Measurements from ENCODE around the gene DOCK10.

DOCK10 gene

GRCh38 chr2:225040142-225040541 lies 2.1 kb downstream of the DOCK10 start:
- Histone ChIP-seq H3K4me1 (ENCODE audit: control insufficient read depth, insufficient read depth, low read length) (no peaks in the 10 kb centered on the region), H3K27ac (ENCODE audit: extremely low read depth, low read depth, low read length) (no peak overlapping the region), H3K4me3 (ENCODE audit: low read depth, low read length) (no peak overlapping the region), H3K36me3 (ENCODE audit: control insufficient read depth in 2 of 2, insufficient read depth in 1 of 2, low read length in 2 of 2) (no peaks in the 10 kb centered on the region), H3K9me3 (ENCODE audit: control insufficient read depth, insufficient read depth, low read depth, low read length) (no peaks in the 10 kb centered on the region)
- ChIA-PET CTCF (no interaction called here), POLR2A (no interaction called here)
- TF ChIP-seq ZNF560 (tag by site-specific recombination; IDR thresholded peaks at IDR 0.05; ENCODE audit: borderline replicate concordance) (no peak), REST (tag by site-specific recombination; IDR thresholded peaks at IDR 0.05) (peak; percentile 63; the same call in 1 of the 2 replicates)

GRCh38 chr2:225038231-225038523 lies 4.1 kb downstream of the DOCK10 start:
- no peak overlapping the region for H3K4me3 ChIP-seq (ENCODE audit: low read depth, low read length)
- TF ChIP-seq ZBTB7A (tag by site-specific recombination; IDR thresholded peaks at IDR 0.05; ENCODE audit: low read depth) = no peak
- H3K4me1 ChIP-seq (ENCODE audit: control insufficient read depth, insufficient read depth, low read length) = no peaks in the 10 kb centered on the region
- no peak overlapping the region for H3K27ac ChIP-seq (ENCODE audit: extremely low read depth, low read depth, low read length)
- ChIA-PET CTCF (no interaction called here), POLR2A (interaction anchor here (0.6 kb wide), 1 partner anchor 37 kb away, joined by 5 read pairs; no protein-coding TSS in a partner anchor)
- no peaks in the 10 kb centered on the region for H3K9me3 ChIP-seq (ENCODE audit: control insufficient read depth, insufficient read depth, low read depth, low read length)
- no peaks in the 10 kb centered on the region for H3K36me3 ChIP-seq (ENCODE audit: control insufficient read depth in 2 of 2, insufficient read depth in 1 of 2, low read length in 2 of 2)

- ChIA-PET CTCF (no interaction called here), POLR2A (interaction anchor here (0.6 kb wide), 1 partner anchor 36 kb away, joined by 5 read pairs; no protein-coding TSS in a partner anchor)
- no peaks in the 10 kb centered on the region for H3K9me3 ChIP-seq (ENCODE audit: control insufficient read depth, insufficient read depth, low read depth, low read length)
- TF ChIP-seq ZNF837 (tag by site-specific recombination; IDR thresholded peaks at IDR 0.05) = no peak
- no peak for TF ChIP-seq TSHZ1 (tag by site-specific recombination; IDR thresholded peaks at IDR 0.05; ENCODE audit: borderline replicate concordance)
- no peak for TF ChIP-seq ZFP37 (tag by site-specific recombination; IDR thresholded peaks at IDR 0.05)
- TF ChIP-seq BCL6B (tag by site-specific recombination; IDR thresholded peaks at IDR 0.05) = no peak
- no peak overlapping the region for H3K27ac ChIP-seq (ENCODE audit: extremely low read depth, low read depth, low read length)
- no peak overlapping the region for H3K4me3 ChIP-seq (ENCODE audit: low read depth, low read length)
- H3K4me1 ChIP-seq (ENCODE audit: control insufficient read depth, insufficient read depth, low read length) = no peaks in the 10 kb centered on the region
- no peaks in the 10 kb centered on the region for H3K36me3 ChIP-seq (ENCODE audit: control insufficient read depth in 2 of 2, insufficient read depth in 1 of 2, low read length in 2 of 2)
Observed at GRCh38 chr2:225037415-225038230, 4.6 kb downstream of the DOCK10 start.

- no peak overlapping the region for H3K4me3 ChIP-seq (ENCODE audit: low read depth, low read length)
- H3K27ac ChIP-seq (ENCODE audit: extremely low read depth, low read depth, low read length) = no peak overlapping the region
- H3K4me1 ChIP-seq (ENCODE audit: control insufficient read depth, insufficient read depth, low read length) = no peaks in the 10 kb centered on the region
- H3K9me3 ChIP-seq (ENCODE audit: control insufficient read depth, insufficient read depth, low read depth, low read length) = no peaks in the 10 kb centered on the region
- no peaks in the 10 kb centered on the region for H3K36me3 ChIP-seq (ENCODE audit: control insufficient read depth in 2 of 2, insufficient read depth in 1 of 2, low read length in 2 of 2)
- ChIA-PET POLR2A (no interaction called here), CTCF (interaction anchor here (0.7 kb wide), 1 partner anchor 114 kb away, joined by 4 read pairs; no protein-coding TSS in a partner anchor)
- TF ChIP-seq ZNF621 (tag by site-specific recombination; IDR thresholded peaks at IDR 0.05) = no peak
- TF ChIP-seq ZNF585B (tag by site-specific recombination; IDR thresholded peaks at IDR 0.05) = no peak
- no peak for TF ChIP-seq ZNF837 (tag by site-specific recombination; IDR thresholded peaks at IDR 0.05)
- no peak for TF ChIP-seq ZNF223 (tag by site-specific recombination; IDR thresholded peaks at IDR 0.05)
- TF ChIP-seq ZSCAN30 (tag by site-specific recombination; IDR thresholded peaks at IDR 0.05) = no peak
- no peak for TF ChIP-seq ZNF155 (tag by site-specific recombination; IDR thresholded peaks at IDR 0.05)
- no peak for TF ChIP-seq TCF7L2 (IDR thresholded peaks at IDR 0.05; ENCODE audit: borderline replicate concordance, low read depth, low read length)
- no peak for TF ChIP-seq ZNF473 (tag by site-specific recombination; IDR thresholded peaks at IDR 0.05)
- no peak for TF ChIP-seq PRDM10 (tag by site-specific recombination; IDR thresholded peaks at IDR 0.05)
Observed at GRCh38 chr2:225036431-225036830, 5.8 kb downstream of the DOCK10 start.
